OCI-LY7 (cell line): ENCODE measurements around the gene RNU1-2.

Source experiments
- EZH2phosphoT487 ChIP-seq: fragments of 200-600 bp; sonication (generic); IDR thresholded peaks from 2 replicates; pipeline ENCODE4 v1.6.1; 2018; ENCODE audit warnings: low read depth, borderline replicate concordance, mild to moderate bottlenecking, mixed run types, antibody characterized with exemption, low read length, moderate library complexity, mixed read lengths
- TF ChIP-seq, protein P1 (sequence below): fragments of 200-600 bp; sonication (generic); conservative IDR thresholded peaks from 2 replicates; pipeline ENCODE4 v1.5.1; 2014; ENCODE audit warnings: mild to moderate bottlenecking, antibody characterized with exemption, low read length, moderate library complexity, mixed read lengths

DNA sequence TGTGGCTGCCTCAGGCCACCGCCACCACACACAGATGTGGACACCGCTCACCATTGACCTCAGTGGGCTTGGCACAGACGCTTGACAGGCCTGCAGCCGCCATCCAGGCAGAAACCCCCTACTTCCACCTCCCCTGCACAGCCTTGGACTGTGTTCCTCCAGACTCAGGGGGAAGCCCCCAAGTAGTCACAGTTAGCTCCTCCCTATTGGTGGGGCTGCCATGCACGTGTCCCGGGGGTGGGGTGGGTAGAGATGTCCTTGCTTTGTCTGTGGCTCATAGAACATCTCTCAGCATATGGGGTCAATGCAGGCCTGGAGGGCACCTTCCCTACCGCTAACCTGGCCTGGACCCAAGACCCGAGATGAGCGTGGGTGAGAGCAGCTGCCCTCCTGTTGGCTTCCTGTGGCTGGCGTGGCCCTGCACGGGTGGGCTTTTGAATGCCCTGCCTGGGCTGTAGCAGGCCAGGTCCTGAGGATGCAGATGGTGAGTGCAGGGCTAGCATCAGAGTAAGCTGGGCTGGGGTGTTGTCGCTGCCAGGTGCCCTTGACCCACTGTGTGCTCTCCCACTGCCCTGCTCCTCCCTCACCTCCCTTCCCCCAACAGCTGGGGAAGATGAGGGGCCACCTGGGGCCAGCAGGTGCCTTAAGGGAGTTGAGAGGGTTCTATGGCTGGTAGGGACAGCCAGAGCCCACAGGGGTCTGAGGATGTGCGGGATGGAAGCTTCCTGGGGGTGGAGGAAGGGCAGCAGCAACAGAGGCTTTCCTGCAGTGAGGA lies 32.1 kb downstream of the RNU1-2 start:
- TF ChIP-seq, protein P1, sequence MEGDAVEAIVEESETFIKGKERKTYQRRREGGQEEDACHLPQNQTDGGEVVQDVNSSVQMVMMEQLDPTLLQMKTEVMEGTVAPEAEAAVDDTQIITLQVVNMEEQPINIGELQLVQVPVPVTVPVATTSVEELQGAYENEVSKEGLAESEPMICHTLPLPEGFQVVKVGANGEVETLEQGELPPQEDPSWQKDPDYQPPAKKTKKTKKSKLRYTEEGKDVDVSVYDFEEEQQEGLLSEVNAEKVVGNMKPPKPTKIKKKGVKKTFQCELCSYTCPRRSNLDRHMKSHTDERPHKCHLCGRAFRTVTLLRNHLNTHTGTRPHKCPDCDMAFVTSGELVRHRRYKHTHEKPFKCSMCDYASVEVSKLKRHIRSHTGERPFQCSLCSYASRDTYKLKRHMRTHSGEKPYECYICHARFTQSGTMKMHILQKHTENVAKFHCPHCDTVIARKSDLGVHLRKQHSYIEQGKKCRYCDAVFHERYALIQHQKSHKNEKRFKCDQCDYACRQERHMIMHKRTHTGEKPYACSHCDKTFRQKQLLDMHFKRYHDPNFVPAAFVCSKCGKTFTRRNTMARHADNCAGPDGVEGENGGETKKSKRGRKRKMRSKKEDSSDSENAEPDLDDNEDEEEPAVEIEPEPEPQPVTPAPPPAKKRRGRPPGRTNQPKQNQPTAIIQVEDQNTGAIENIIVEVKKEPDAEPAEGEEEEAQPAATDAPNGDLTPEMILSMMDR: no peak
- no peak for TF ChIP-seq EZH2phosphoT487
